HCT116 (cell line): ENCODE data around the gene OLFML3.

Experiments used
- EZH2phosphoT487 ChIP-seq: fragments of 200-600 bp; IDR thresholded peaks from 2 replicates; pipeline ENCODE4 v1.6.1; 2018; ENCODE audit warnings: antibody characterized with exemption, borderline replicate concordance
- POLR2A ChIP-seq: IDR thresholded peaks from 2 replicates; pipeline ENCODE4 v1.7.0; 2011; ENCODE audit warnings: borderline replicate concordance; ENCODE audit not compliant: insufficient read depth, insufficient read length; ENCODE audit errors: extremely low read depth
- TCF7L2 ChIP-seq: IDR thresholded peaks from 2 replicates; pipeline ENCODE4 v1.7.0; 2011; ENCODE audit warnings: borderline replicate concordance, inconsistent platforms; ENCODE audit not compliant: insufficient read depth, insufficient read length; ENCODE audit errors: extremely low read depth
- TF ChIP-seq, protein P1 (sequence below), 3 experiments: fragments of 200-600 bp in 1 of 3; sonication (generic) in 1 of 3; IDR thresholded peaks in 2 of 3; conservative IDR thresholded peaks in 1 of 3; 2 replicates each; pipeline ENCODE4 v1.5.1; 2012 to 2017; ENCODE audit warnings: low read depth in 2 of 3, low read length in 2 of 3, antibody characterized with exemption in 1 of 3, borderline replicate concordance in 1 of 3, control low read depth in 1 of 3, mild to moderate bottlenecking in 1 of 3, mixed read lengths in 1 of 3, mixed run types in 1 of 3, moderate library complexity in 1 of 3; ENCODE audit not compliant: insufficient read depth in 1 of 3

DNA sequence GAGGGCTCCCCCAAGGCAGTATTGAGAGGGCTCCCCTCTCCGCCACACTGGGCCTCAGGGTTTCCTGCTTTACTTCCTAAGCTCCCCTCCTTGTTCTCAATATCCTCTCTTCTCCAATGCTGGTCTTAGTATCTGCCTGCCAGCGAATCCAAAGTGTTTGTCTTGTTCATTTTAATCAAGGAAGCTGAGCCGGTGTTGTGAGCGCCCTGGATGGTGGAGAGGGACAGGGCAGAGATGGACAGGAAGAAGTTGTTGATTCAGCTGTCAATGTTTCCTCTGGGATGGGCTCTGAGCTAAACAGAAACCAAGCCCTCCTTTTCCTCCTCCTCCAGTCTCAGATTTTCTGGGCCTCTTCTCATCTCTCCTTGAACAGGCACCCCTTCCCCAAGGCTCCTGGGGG, 5.4 kb downstream of the OLFML3 start:
- TF ChIP-seq TCF7L2 (no peak), POLR2A (no peak), EZH2phosphoT487 (no peak)
- TF ChIP-seq, protein P1, sequence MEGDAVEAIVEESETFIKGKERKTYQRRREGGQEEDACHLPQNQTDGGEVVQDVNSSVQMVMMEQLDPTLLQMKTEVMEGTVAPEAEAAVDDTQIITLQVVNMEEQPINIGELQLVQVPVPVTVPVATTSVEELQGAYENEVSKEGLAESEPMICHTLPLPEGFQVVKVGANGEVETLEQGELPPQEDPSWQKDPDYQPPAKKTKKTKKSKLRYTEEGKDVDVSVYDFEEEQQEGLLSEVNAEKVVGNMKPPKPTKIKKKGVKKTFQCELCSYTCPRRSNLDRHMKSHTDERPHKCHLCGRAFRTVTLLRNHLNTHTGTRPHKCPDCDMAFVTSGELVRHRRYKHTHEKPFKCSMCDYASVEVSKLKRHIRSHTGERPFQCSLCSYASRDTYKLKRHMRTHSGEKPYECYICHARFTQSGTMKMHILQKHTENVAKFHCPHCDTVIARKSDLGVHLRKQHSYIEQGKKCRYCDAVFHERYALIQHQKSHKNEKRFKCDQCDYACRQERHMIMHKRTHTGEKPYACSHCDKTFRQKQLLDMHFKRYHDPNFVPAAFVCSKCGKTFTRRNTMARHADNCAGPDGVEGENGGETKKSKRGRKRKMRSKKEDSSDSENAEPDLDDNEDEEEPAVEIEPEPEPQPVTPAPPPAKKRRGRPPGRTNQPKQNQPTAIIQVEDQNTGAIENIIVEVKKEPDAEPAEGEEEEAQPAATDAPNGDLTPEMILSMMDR (IDR thresholded peaks at IDR 0.05 in 2 of 3, conservative IDR thresholded peaks at IDR 0.05 in 1 of 3; ENCODE audit: borderline replicate concordance in 1 of 3, insufficient read depth in 1 of 3, low read depth in 2 of 3, low read length in 2 of 3), result no peak
